Stimulated activated CD8-positive, alpha-beta memory T cell treated with anti-CD3 and anti-CD28 coated beads, Interleukin-15, amount 100 ng/mL, for 24 hours (primary cell): Measurements from ENCODE around the gene F12.
A peak's percentile ranks its signal among the peaks of the same experiment; 100 is the strongest.
"Not testable (repeated sequence)": the region's sequence is repeated elsewhere in the genome, so short reads cannot be mapped to it uniquely, and the experiment has no call there.

Experiments used
- DNase-seq: peaks from one replicate; pipeline ENCODE4 v3.0.0-alpha.2; 2020; ENCODE audit warnings: low read depth

Gene F12

GRCh38 chr5:177387405-177387804 is 22.0 kb downstream of the F12 start:
- DNase-seq = no peak

DNA sequence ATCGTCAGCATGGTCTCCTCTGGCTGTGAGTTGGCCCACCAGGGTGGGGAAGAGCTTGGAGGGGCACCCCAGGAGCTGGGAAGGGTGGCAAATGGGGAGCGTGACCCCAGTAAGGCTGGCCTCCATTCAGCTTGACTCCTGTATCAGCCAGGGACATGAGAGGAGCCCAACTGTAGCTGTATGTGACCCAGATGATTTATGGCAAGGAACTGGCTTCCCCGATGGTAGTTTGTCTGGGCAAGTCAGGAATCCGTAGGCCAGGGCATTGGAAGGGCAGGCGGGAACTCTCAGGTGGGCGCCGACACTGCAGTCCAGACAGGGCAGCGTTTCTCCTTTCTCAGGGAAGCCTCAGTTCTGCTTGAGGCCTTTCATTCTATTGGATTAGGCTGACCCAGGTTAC is 22.8 kb downstream of the F12 start:
- no peak for DNase-seq

GRCh38 chr5:177385720-177386119 is 23.6 kb downstream of the F12 start:
- DNase-seq = no peak

- DNase-seq = no peak
Observed at GRCh38 chr5:177384134-177384533, 25.2 kb downstream of the F12 start, which contains the start of gene SLC34A1. Gene SLC34A1, plus strand, starts transcription at chr5:177384434. Its CDS starts 1,308 bp downstream, at chr5:177385742.

DNA sequence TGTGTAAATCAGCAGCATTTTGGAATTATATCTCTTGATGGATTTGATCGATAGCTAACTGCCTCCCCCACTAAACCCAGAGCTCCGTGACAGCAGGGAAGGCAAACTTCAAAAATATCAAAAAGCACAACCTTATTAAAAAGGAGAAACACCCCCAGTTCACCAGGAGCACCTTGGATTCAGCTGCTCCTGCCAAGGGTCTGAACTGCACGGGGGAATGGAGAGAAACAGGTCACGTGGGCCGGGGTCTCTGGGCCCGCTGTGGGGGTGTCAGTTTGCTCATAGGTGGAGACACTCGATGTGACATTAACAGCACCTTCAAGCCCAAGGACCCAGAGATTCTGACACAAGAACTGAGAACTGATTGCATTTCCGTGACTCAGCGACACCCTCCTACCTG is 26.2 kb downstream of the F12 start:
- no peak for DNase-seq

- DNase-seq = no peak
Observed at GRCh38 chr5:177382423-177383029, 26.8 kb downstream of the F12 start.

GRCh38 chr5:177380805-177381126 is 28.6 kb downstream of the F12 start:
- no peak for DNase-seq

GRCh38 chr5:177378884-177379883 is 30.2 kb downstream of the F12 start:
- DNase-seq = no peak

- DNase-seq = no peak
Observed at GRCh38 chr5:177377851-177378776, 31.2 kb downstream of the F12 start.

- no peak for DNase-seq
Observed at GRCh38 chr5:177376107-177376506, 33.3 kb downstream of the F12 start.

GRCh38 chr5:177375516-177375915 is 33.8 kb downstream of the F12 start:
- DNase-seq = not testable (repeated sequence)

- DNase-seq = no peak
Observed at GRCh38 chr5:177374211-177374610, 35.2 kb downstream of the F12 start.

DNA sequence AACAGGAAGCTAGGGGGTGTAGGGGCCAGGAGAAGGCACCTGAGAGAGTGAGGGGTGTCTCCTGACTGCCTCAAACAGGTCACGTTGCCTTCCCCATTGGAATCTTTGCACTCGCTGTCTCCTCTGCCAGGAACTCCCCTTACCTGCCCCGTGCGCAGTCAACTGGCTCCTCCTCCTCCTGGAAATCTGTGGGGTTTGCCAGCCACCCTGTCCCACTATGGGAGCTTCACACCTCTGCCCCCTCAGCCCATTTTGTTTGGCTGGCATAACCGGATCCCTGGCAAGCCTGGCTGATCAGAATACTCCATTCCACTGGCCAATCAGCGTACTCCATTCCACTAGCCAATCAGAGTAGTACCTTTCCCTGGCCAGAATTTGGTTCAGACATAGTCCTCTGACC is 35.6 kb downstream of the F12 start:
- no peak for DNase-seq

GRCh38 chr5:177372910-177373309 is 36.5 kb downstream of the F12 start:
- DNase-seq = no peak

GRCh38 chr5:177372034-177372896 is 37.1 kb downstream of the F12 start:
- no peak for DNase-seq

GRCh38 chr5:177371120-177372033 is 38.0 kb downstream of the F12 start:
- DNase-seq = no peak

GRCh38 chr5:177370488-177371119 is 38.8 kb downstream of the F12 start:
- DNase-seq = peak; percentile 38

GRCh38 chr5:177369645-177370440 is 39.5 kb downstream of the F12 start:
- no peak for DNase-seq
